Esophagus squamous epithelium (tissue), 5 donors: ENCODE data around the gene PTPRC. TPM values are rescaled to one million over a fixed set of nuclear protein-coding genes. Genes with fewer than 3 reads are reported as not detected.

Experiments
- DNase-seq: peaks from one replicate; lab custom pipeline; 2025; lab: John Stamatoyannopoulos, UW
- H3K27ac ChIP-seq, 4 donors: fragments of 200-600 bp; sonication (generic); one replicate each; pipeline ENCODE4 v1.5.1; 2016 to 2019; ENCODE audit warnings: mild to moderate bottlenecking in 1 of 4
- H3K27me3 ChIP-seq, 4 donors: fragments of 200-600 bp; sonication (generic); 1 replicate in 3 of 4; 2 replicates in 1 of 4; pipeline versions ENCODE4 v1.5.1 to v1.6.0; 2017 to 2021; ENCODE audit warnings: antibody characterized with exemption in 1 of 4
- H3K36me3 ChIP-seq, 3 donors: fragments of 200-600 bp; sonication (generic); one replicate each; pipeline ENCODE4 v1.5.1; 2016 to 2019
- H3K4me1 ChIP-seq, 3 donors: fragments of 200-600 bp; sonication (generic); one replicate each; pipeline ENCODE4 v1.5.1; 2017 to 2019
- H3K4me3 ChIP-seq, 4 donors: fragments of 200-600 bp; sonication (generic); 1 replicate in 3 of 4; 2 replicates in 1 of 4; pipeline ENCODE4 v1.5.1; 2016 to 2019; ENCODE audit warnings: mild to moderate bottlenecking in 2 of 4, moderate library complexity in 1 of 4
- H3K9me3 ChIP-seq, 3 donors: fragments of 200-600 bp; sonication (generic); one replicate each; pipeline ENCODE4 v1.5.1; 2016 to 2019
- CTCF ChIP-seq, 6 experiments: fragments of 450-650 bp in 4 of 6; fragments of 200-600 bp in 2 of 6; sonication (generic) in 2 of 6; IDR thresholded peaks; one replicate each; pipeline ENCODE4 v1.5.1; 2016 to 2019; ENCODE audit warnings: antibody characterized with exemption in 6 of 6, mild to moderate bottlenecking in 4 of 6, moderate library complexity in 4 of 6
- POLR2A ChIP-seq, 4 donors: fragments of 450-650 bp; IDR thresholded peaks; one replicate each; pipeline ENCODE4 v1.6.1; 2017; ENCODE audit warnings: antibody characterized with exemption in 4 of 4, mild to moderate bottlenecking in 4 of 4, moderate library complexity in 3 of 4
- WGBS, 2 donors: methylation state at CpG; one replicate each; pipeline ENCODE4 v1.1.5; 2018; 5-methylcytosine and 5-hydroxymethylcytosine counted together
- intact Hi-C: fragments of 100-400 bp; cut with DNase I; formaldehyde crosslinking; loops from one replicate; pipeline ENCODE4 v1.15.0; 2022
- total RNA-seq, 4 donors: library from RNA; depleted of rRNA; stranded (reverse); fragments of >200 nt; gene quantifications; one replicate each; pipeline ENCODE4 v1.1.0, GENCODE V29; 2016
- donor health status: DM: yes; HTN: yes; CAD: no.

PTPRC gene
- total RNA-seq, 4 donors from 2014 or later = 9.2 to 39.1 (median 14.9) TPM

DNA sequence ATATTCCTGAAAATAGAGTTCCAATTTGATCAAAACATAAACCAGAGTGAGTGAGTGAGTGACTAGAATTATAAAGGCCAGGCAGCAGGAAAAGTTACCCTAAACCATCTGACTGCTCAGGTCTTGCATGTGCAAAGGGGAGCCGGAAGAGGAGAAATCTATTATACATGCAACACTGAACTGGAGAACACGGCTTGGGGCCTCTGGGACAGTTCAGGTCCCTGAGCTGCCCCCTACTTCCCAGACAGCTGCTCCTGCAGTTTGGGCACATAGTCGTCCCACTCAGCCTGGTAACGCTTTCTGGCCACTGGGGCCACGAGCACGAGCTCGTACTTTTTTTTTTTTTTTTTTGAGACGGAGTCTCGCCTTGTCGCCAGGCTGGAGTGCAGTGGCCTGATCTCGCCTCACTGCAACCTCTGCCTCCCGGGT, 40.1 kb downstream of the PTPRC start:
- Histone ChIP-seq H3K9me3 (no peaks in the 10 kb centered on the region), H3K36me3 (no peaks in the 10 kb centered on the region), H3K4me1 (no peaks in the 10 kb centered on the region), H3K4me3 (no peak overlapping the region), H3K27ac (peak overlapping the region in 3 of 4 donors; percentile 20 to 59 (median 35)), H3K27me3 (no peaks in the 10 kb centered on the region)
- TF ChIP-seq CTCF (IDR thresholded peaks at IDR 0.05) (no peak), POLR2A (IDR thresholded peaks at IDR 0.05) (peak in 1 of 4 donors; percentile 11)
- WGBS, 2 donors = 70 to 72% methylated on average over 7 to 9 of the region's 12 CpGs
- intact Hi-C loops = no loop called here
- no peak for DNase-seq

- H3K9me3 ChIP-seq = no peaks in the 10 kb centered on the region
- no peak for DNase-seq
Measured at GRCh38 chr1:198679535-198680173, 40.8 kb downstream of the PTPRC start.

DNA sequence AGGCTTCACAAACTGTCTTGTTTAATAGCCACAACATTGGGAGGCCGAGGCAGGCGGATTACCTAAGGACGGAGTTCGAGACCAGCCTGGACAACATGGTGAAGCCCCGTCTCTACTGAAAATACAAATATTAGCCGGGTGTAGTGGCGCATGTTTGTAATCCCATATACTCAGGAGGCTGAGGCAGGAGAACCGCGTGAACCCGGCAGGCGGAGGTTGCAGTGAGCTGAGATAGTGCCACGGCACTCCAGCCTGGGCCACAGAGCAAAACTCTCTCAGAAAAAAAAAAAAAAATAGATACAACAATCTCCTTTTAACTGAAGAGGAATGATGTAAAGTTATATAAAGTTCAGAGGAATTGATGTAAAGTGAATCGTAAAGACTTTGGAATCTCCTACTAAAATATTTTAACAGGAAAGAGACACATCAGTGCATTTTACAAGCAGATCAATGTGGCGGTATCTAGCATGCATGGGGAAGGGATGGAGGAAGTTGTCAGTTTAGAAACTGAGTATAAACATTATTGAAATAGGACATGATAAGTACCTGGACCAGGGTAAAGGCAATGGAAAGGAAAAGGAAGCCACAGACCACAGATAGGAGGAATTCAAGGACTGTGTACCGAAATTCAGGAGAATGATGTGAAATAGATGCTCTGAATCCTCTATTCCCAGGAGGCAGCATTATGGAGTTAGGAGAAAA, 41.5 kb downstream of the PTPRC start:
- H3K36me3 ChIP-seq = no peaks in the 10 kb centered on the region
- H3K4me3 ChIP-seq = peak overlapping the region in 1 of 4 donors; percentile 19
- intact Hi-C loops = no loop called here
- WGBS, 2 donors = 79 to 85% methylated on average over 15 of the region's 15 CpGs
- H3K4me1 ChIP-seq = no peaks in the 10 kb centered on the region
- DNase-seq = no peak
- H3K27me3 ChIP-seq = no peaks in the 10 kb centered on the region
- H3K9me3 ChIP-seq = no peaks in the 10 kb centered on the region
- H3K27ac ChIP-seq = peak overlapping the region; percentile 20 to 72 (median 44)
- TF ChIP-seq POLR2A (IDR thresholded peaks at IDR 0.05) (no peak), CTCF (IDR thresholded peaks at IDR 0.05) (no peak)

More at GRCh38 chr1:198679535-198680173, 40.8 kb downstream of the PTPRC start:
- TF ChIP-seq POLR2A (IDR thresholded peaks at IDR 0.05) (peak in 1 of 4 donors; percentile 27), CTCF (IDR thresholded peaks at IDR 0.05) (no peak)
- Histone ChIP-seq H3K4me3 (peak overlapping the region in 1 of 4 donors; percentile 19), H3K4me1 (no peaks in the 10 kb centered on the region), H3K27ac (peak overlapping the region; percentile 20 to 72 (median 50)), H3K36me3 (no peaks in the 10 kb centered on the region), H3K27me3 (no peaks in the 10 kb centered on the region)
- intact Hi-C loops = no loop called here
- WGBS, 2 donors = 89 to 90% methylated on average over 10 to 26 of the region's 31 CpGs

GRCh38 chr1:198681252-198681651, 42.4 kb downstream of the PTPRC start:
- Histone ChIP-seq H3K4me1 (no peaks in the 10 kb centered on the region), H3K36me3 (no peaks in the 10 kb centered on the region), H3K9me3 (no peaks in the 10 kb centered on the region), H3K27me3 (no peaks in the 10 kb centered on the region), H3K4me3 (no peak overlapping the region), H3K27ac (peak overlapping the region in 1 of 4 donors; percentile 59)
- TF ChIP-seq CTCF (IDR thresholded peaks at IDR 0.05) = no peak
- no peak for TF ChIP-seq POLR2A (IDR thresholded peaks at IDR 0.05)
- WGBS, 2 donors = 41 to 58% methylated on average over 1 of the region's 1 CpG
- no peak for DNase-seq
- intact Hi-C loops = no loop called here
